Skin epidermis (tissue), 12 donors: ENCODE data around the gene POLDIP2.

Experiments
- H3K27ac ChIP-seq, 21 experiments: fragments of 200-600 bp; sonication (generic) in 11 of 21; one replicate each; pipeline ENCODE4 v1.5.0; 2020; ENCODE audit warnings: mild to moderate bottlenecking in 3 of 21, inconsistent platforms in 2 of 21, moderate library complexity in 2 of 21
- H3K4me3 ChIP-seq, 7 experiments: fragments of 200-600 bp; sonication (generic) in 2 of 7; one replicate each; pipeline ENCODE4 v1.5.0; 2020; ENCODE audit warnings: inconsistent platforms in 2 of 7, mild to moderate bottlenecking in 2 of 7, moderate library complexity in 1 of 7

Gene POLDIP2

GRCh38 chr17:28342313-28342712, 15.0 kb downstream of the POLDIP2 start:
- Histone ChIP-seq H3K4me3 (no peak overlapping the region), H3K27ac (peak overlapping the region in 1 of 21 experiments; percentile 32)

GRCh38 chr17:28341516-28341915, 15.8 kb downstream of the POLDIP2 start:
- no peak overlapping the region for H3K4me3 ChIP-seq
- peak overlapping the region in 1 of 21 experiments; percentile 17 for H3K27ac ChIP-seq

DNA sequence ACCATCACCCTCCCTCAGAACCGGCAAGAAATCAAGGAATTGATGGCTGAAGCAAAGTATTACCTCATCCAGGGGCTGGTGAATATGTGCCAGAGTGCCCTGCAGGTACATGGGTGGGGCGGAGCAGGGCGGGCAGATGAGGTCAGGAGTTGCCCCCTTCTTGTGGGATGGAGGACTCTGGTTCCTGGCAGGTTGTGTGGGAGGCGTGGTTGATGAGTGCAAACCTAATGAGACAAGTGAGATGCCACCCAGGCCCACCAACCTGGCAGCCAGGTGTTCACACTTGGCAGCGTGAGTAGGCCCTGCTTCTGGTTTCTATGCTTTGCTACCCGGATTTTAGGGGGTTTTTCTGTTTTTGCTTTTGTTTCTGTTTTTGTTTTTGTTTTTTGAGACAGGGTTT, 17.0 kb downstream of the POLDIP2 start:
- Histone ChIP-seq H3K27ac (peak overlapping the region in 3 of 21 experiments; percentile 60 to 98 (median 97)), H3K4me3 (no peak overlapping the region)

DNA sequence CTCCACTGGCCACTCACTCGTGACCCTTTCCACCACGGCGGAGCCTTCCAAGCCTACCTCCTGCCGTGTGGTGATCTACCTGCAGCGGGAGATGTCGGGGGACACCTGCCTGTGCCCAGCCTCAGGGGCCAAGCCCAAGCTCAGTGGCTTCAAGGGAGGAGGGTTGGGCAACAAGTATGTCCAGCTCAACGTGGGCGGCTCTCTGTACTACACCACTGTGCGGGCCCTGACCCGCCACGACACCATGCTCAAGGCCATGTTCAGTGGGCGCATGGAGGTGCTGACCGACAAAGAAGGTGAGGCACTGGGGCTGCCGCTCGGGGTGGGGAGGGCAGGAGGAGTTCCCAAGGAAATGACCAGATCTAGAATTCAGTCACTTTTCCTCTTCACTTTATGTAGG, 17.9 kb downstream of the POLDIP2 start:
- peak overlapping the region in 8 of 21 experiments; percentile 12 to 98 (median 36) for H3K27ac ChIP-seq

DNA sequence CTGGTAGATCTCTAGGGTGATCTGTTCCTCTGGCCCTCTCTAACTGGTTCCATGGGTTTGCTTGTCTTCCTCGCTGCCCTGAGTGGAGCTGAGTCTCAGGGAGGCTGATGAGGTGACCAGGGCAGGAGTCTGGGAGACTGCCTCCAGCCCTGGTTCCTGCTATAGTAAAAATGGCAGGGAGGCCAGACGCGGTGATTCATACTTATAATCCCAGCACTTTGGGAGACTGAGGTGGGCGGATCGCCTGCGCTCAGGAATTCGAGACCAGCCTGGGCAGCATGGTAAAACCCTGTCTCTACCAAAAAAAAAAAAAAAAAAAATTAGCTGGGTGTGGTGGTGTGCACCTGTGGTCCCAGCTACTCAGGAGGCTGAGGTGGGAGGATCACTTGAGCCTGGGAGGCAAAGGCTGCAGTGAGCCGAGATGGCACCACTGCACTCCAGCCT, 18.5 kb downstream of the POLDIP2 start:
- H3K4me3 ChIP-seq = peak overlapping the region in 1 of 7 experiments; percentile 6
- H3K27ac ChIP-seq = peak overlapping the region in 15 of 21 experiments; percentile 2 to 99 (median 53)

More for the DNA sequence above, 17.9 kb downstream of the POLDIP2 start:
- H3K4me3 ChIP-seq = no peak overlapping the region

DNA sequence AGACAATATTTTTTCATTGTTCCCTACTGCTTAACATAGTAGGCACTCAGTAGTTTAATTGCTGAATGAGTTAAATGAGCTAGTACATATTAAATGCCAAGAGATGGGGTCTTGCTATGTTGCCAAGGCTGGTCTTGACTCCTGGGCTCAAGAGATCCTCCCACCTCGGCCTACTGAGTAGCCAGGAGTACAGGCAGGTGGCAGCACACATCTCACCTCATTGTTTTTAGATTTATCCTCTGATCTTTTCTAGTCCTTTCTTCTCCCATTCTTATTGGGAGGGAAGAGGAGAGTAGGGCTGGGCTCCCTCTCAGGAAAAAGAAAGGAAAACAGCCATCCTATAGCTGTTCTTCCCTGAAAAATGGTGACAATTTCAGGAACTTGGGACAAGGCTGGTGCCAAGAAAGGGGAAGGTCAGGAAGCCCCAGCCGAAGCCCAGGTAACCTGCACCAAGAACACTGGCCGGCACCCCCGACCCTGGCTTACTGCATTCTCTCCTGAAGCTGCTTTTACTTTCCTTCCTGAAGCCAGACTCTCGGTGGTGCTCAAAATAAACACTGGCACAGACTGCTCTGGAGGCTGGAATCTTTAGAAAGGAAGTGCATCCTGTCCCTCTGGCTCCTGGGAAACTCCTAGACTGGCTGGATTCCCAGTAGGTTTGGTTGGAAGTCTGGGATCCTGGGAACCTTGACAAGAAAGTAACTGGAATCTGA, 19.1 kb downstream of the POLDIP2 start:
- peak overlapping the region in 1 of 7 experiments; percentile 6 for H3K4me3 ChIP-seq
- H3K27ac ChIP-seq = peak overlapping the region in 17 of 21 experiments; percentile 2 to 99 (median 58)

DNA sequence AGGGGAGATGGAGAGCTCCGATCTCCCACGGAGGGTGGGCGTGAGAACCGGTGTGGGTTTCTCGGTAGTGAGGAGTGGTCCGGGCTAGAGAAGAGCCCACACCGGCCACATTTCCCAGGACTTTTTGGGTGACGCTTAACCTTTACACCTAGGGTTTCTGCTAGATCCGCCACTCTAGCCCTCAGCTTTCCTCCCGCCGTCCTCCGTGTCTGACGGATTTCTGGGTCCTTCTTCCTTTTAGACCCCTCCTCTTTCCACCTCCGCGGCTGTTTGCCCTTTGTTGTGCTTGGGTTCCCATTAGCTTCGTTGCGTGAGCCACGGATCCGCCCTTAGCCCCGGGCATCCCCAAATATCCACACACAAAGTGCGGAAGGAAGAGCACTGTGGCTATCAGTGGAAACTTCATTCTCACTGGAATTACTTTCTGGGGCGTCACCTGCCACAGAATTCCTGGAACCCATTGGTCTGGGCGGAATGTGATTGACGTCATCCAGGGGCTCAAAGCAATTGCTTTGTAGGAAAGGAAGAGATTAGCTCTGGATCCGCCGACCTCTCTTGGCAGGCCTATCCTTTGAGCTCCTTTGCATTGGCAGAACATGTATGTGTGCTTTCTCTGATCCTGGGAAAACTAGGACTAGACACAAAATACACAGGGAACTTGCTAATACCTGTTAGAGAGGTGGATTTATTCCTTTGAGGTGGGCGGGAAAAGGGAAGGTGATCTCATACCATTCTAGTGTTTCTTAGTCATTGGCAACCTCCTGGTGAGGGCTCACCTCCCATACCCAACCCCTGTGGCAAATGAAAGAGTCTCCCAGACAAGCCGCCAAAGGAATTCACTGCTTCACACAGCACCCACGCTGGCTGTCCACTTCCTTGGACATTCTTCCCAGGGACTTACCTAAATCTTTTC, 21.1 kb downstream of the POLDIP2 start:
- Histone ChIP-seq H3K27ac (peak overlapping the region; percentile 83 to 99 (median 98)), H3K4me3 (peak overlapping the region; percentile 79 to 99 (median 93))

GRCh38 chr17:28335201-28335958, 21.9 kb downstream of the POLDIP2 start, which contains the start of the genes IFT20 and TNFAIP1:
Gene IFT20 (minus strand): TSS chr17:28335472. CDS start chr17:28331985, 3,487 bp downstream.
Gene TNFAIP1 (plus strand): TSS chr17:28335761. CDS start chr17:28339522, 3,761 bp downstream.
- peak within 1 kb of the TSS; percentile 83 to 99 (median 98) for H3K27ac ChIP-seq
- H3K4me3 ChIP-seq = peak within 1 kb of the TSS; percentile 79 to 99 (median 93)

GRCh38 chr17:28334666-28335200, 22.6 kb downstream of the POLDIP2 start:
- Histone ChIP-seq H3K4me3 (peak overlapping the region; percentile 79 to 99 (median 93)), H3K27ac (peak overlapping the region; percentile 17 to 99 (median 95))

DNA sequence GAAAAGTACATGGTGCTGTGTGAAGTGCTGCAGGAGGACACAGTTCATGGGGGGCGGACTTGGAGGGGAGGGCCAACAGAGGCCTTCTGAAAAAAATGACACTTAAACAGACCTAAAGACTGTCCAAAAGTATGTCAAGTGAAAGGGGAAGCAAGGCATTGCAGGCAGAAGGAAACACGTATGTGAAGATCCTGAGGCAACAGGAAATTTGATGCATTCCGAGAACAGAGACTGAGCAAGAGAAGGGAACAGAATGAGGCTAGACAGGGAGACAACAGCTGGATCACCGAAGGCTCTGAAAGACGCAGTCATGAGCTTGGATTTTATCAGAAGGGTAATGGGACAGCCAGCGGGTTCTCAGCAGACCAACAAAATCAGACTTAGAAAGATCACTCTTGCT, 23.2 kb downstream of the POLDIP2 start:
- peak overlapping the region in 10 of 21 experiments; percentile 91 to 99 (median 96) for H3K27ac ChIP-seq
- H3K4me3 ChIP-seq = peak overlapping the region; percentile 79 to 99 (median 93)

- H3K4me3 ChIP-seq = no peak overlapping the region
- peak overlapping the region in 1 of 21 experiments; percentile 17 for H3K27ac ChIP-seq
These were observed 24.1 kb downstream of the POLDIP2 start for GRCh38 chr17:28333083-28333746.

DNA sequence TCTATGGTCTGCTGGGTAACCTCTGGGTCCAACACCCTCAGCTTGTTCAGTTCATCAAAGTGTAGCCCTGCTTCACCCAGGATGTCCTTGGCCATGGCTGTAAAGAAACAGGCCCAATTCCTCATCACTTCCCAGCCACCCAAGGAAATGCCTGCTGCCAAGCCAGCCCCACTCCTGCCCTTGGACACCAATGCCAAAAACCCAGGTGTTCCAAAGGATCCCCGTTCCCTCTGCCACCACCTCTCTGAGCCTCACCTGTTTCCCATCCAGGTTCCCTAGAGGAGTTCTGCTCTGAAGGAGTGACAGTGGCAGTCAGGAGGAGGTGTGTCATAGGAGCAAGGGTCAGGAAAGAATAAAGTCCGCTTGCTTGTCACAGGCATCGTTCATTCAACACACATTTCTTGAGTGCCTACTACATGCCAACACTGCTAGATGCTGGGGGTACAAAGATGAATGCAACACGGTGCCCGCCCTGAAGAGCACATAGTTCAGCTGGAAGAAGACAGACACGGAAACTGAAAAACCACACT, 25.4 kb downstream of the POLDIP2 start:
- no peak overlapping the region for H3K27ac ChIP-seq
- no peak overlapping the region for H3K4me3 ChIP-seq

DNA sequence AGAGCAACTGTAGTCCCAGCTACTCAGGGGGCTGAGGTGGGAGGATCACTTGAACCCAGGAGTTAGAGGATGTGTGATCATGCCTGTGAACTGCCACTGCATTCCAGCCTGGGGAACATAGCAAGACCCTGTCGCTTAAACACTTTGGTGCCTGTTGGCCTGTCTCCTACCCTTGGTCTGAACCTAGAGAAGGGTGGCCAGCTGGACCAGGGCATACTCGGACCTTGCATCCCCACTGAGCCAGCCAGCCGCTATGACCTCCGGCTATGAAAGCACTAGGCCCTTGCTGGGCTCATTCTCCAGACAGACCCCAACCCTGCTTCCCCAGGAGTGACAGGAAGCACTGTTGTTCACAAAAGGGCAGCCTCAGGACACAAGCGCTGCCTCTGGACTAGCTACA, 26.7 kb downstream of the POLDIP2 start:
- Histone ChIP-seq H3K27ac (no peak overlapping the region), H3K4me3 (no peak overlapping the region)

DNA sequence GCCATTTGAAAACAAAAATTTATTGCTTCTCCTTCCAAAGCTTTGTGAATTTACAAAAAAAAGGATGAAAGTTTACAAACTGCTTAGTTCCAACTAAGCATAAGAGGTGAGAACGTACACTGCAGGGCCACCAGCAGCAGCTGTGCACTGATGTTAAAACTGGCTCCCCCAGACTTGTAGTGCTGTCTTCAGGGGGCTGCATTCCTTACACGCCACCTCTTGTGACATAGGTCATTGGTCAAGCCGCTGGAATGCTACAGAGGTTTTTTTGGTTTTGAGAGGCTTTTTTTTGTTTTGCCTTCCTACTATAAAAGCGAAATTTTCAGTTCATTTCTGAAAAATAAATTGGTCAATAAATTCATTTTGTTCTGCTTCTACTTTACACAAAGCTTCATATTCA, 29.0 kb downstream of the POLDIP2 start:
- H3K27ac ChIP-seq = no peak overlapping the region
- no peak overlapping the region for H3K4me3 ChIP-seq

- Histone ChIP-seq H3K4me3 (no peak overlapping the region), H3K27ac (no peak overlapping the region)
These were observed 29.6 kb downstream of the POLDIP2 start for GRCh38 chr17:28327709-28328108.

DNA sequence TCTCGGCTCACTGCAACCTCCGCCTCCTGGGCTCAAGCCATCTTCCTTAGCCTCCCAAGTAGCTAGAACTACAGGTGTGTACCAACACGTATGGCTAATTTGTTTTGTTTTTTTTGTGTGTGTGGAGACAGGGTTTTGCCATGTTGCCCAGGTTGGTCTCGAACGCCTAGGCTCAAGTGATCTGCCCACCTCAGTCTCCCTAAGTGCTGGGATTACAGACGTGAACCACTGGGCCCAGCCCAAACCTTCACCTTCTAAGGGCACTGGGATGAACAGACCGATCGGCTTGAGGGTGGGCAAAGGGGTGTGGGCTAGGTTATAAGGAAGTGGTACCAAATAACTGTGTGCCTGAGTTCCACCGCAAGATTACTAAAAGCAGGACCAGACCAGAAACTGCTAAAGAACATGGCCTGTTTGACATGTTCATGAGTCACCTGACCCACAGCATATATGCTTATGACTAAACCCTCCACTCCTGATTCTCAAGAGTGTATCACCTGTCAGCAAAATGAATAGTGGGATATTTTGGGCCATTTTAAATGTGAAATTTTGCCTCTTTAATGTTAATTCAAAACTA, 30.2 kb downstream of the POLDIP2 start:
- H3K27ac ChIP-seq = no peak overlapping the region
- no peak overlapping the region for H3K4me3 ChIP-seq

GRCh38 chr17:28326114-28326513, 31.2 kb downstream of the POLDIP2 start:
- Histone ChIP-seq H3K4me3 (no peak overlapping the region), H3K27ac (no peak overlapping the region)

- no peak overlapping the region for H3K27ac ChIP-seq
- no peak overlapping the region for H3K4me3 ChIP-seq
These were observed 32.1 kb downstream of the POLDIP2 start for GRCh38 chr17:28325211-28325610.
